HG03045 (cell line): ENCODE data around the gene FA2H.
A peak's percentile ranks its signal among the peaks of the same experiment; 100 is the strongest.
"Not testable (repeated sequence)": the region's sequence is repeated elsewhere in the genome, so short reads cannot be mapped to it uniquely, and the experiment has no call there.

Source experiments
- ATAC-seq: cut with Tn5 transposase; IDR thresholded peaks from one replicate; pipeline ENCODE4 v1.9.1; 2021; ENCODE audit warnings: mild to moderate bottlenecking, moderate library complexity; ENCODE audit not compliant: unreplicated experiment

The FA2H gene

DNA sequence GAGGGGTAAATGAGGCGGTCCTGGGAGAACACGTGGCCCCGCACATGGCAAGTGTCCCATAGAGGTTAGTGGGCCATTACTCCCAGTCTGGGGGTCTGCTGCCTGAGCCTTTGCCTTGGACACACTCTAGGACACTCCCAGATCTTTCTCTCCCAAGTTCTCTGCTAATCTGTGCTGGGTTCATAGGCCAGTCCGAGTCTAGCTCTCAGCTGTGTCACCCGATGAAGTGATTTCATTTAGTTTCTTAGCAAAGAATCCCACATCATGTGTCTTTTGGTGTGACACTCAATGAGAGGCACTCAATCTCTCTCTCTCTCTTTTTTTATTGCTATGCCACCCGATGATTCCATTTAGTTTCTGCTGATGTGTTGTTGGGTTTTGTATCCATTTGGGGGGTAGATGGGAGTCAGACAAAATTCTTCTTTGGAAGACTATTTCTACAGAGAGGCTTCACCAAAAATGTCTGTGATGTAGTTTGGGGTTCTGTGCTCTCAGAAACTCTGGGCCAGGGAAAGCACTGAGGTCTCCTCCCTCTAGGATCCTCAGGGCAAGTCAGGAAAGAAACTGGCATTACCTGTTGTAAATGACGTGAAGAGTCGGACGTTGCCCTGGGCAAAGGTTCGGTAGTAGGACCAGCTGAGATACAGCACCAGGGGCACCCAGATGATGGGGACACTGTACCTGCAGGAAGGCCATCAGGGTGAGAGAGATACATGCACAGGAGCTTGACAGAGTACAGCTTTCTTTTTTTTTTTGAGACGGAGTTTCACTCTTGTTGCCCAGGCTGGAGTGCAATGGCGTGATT lies 48.8 kb downstream of the FA2H start:
- ATAC-seq = no peak

DNA sequence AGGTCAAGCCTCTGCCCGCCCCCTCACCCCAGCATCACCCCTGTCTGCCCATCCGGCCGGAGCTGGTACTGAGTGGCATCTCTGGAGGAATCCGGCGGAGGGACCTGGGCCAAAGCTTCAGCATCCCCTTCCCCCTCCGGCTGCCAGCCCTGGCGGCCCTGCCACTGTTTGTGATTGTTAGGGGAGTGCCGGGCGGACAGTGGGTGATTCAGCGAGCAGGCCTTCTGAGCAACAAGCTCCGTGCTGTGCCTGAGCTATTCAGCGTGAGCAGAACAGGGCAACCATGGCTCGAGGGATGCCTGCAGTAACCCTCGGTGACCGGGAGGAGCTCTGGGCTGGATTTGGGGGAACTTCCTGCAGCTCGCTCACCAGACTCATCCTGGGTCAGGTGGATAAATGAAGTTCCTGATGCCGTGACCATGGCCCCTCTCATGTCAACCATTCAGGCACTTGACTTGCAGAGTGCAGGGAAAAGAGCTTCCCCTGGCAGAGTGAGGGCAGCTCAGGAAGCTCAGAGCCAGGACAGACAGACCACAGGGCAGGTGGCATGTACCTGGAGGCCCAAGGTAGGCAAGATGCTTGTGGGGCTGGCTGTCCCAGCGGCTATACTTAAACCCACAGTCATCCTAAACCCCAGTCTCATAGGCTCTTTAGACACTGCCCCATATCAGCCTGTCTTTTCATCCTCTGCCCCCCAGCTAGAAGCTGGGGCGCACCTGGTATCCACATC lies 49.6 kb downstream of the FA2H start:
- ATAC-seq = no peak

DNA sequence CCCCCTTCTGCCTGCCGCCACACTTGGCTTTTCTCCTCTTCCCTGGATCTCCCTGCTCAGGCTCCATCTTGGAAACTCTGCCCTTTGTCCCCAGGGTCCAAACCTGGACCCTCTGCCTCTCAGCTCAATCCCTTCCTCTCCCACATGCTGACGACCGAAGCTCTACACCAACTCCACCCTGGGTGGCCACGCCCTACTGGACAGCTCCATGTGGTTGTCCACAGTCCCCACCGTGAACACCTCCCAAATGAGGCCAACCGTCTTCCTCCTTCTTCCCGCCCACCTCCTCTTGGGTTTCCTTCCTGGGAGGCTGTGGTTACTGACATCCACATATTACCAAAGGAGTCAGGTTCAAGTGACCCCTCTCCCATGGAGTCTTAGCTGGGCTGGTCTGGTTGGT lies 51.4 kb downstream of the FA2H start:
- no peak for ATAC-seq

DNA sequence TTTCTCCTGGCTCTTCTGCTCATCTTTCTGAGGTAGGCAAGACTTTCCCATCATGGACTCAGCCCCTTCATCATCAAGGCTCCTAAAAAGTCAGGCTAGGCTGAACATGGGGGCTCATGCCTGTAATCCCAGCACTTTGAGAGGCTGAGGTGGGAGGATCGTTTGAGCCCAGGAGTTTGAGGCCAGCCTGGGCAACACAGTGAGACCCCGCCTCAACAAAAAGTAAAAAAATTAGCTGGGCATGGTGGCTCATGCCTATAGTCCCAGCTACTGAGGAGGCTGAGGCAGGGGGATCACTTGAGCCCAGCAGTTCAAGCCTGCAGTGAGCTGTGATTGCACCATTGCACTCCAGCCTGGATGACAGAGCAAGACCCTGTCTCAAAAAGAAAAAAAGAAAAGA lies 52.5 kb downstream of the FA2H start:
- ATAC-seq = not testable (repeated sequence)

DNA sequence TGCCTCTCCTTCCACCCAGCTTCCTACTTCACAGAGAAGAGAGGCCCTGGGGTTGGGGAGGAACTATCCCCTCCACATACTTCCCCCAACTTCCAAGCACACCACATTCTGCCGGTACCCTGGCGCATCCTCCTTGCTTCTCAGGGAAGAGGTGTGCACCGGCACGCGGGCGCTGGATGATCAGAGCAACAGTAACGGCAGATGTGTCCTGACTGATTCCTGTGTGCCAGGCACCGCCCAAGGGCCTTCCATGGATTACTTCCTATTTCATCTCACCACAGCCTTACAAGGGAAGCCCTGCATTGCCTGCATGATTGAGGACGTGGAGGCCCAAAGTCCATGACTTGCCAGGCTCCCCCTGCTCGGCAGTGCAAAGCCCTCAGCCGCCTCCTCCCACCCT lies 52.9 kb downstream of the FA2H start:
- ATAC-seq = no peak

DNA sequence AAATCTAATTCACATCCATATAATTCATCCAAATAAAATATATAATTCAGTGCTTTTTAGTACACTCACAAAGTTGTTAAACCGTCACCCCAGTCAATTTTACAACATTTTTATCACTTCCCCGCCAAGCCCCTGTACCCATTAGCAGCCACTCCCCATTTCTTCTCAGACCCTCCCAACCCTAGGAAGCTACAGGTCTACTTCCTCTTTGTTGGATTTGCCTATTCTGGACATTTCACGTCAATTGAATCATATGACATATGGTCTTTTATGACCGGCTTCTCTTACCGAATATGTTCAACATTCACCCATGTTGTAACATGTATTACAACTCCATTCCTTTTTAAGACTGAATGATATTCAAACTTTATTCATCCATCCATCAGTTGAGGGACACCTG lies 54.0 kb downstream of the FA2H start:
- ATAC-seq = no peak

DNA sequence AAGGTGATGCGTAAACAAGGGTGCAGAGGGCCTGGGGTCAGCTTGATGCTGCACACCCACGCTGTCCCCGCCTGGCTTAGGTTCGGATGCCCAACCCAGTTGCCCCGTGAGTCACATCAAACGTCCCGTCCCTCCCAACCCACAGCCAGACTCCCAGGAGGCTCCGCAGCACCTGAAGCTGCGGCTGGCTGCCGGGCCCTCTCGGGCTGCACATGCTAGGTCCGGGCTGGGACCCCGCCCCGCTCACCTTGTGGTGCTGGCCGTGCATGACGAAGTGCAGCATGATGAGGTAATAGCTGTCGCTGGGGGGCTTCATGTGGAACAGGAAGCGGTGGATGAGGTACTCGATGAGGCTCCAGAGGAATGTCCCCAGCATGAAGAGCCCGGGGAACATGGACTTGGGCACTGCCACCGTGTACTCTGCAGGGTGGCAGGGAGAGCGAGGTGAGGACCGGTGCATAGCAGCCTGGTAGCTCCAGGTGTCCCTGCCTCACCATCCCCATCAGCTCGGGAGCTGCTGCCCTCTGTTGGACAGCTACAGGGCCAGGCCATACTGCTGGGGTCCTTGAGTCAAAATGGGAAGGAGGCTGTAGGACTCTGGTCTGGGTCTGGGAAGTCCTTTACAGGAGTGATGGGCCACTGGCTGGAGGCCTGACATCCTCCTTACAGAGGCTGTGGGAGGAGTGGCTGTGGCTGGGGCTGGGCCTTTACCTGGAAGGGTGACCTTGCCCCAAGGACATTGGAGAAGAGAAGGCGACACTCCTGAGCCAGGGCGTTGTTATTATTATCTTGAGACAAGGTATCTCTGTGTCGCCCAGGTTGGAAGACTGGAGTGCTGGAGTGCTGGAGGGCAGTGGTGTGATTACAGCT lies 55.6 kb downstream of the FA2H start:
- no peak for ATAC-seq

DNA sequence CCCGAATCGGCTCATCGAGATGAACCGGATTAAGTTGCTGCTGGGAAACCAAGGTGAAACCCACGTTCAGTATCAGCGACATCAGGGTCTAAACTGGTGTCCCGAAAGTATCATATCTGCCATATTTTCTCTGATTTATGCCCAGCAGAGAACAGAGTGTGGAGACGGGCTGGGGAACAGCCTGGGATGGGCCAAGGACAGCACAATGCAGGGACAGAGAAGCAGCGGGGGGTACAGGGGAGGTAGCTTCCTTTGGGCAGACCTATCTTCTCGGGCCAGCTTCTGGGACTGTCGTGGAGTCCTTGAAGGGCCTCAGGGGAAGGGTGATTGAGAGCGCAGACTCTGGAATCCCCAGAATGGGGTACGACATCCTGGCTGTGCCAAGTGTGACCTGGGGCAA lies 56.5 kb downstream of the FA2H start:
- ATAC-seq = no peak

DNA sequence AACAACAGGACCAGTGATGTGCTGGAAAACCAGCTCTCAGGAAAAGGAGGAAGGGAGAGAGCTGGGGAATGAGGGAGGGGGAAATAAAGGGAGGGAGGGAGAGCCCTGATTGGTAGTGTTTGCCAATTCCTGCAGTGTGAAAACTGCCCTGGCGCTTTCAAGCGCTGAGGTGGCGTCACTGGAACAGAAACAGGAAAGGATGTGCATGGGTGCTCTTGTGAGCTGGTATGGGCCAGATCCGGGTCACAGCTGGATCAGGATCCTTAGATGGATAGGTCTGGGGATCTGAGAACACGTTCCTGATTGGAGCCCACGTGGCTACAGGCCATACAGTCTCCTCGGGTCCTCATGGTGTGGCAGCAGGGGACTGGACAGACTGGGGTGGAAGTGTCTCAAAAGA lies 57.3 kb downstream of the FA2H start:
- ATAC-seq = no peak

DNA sequence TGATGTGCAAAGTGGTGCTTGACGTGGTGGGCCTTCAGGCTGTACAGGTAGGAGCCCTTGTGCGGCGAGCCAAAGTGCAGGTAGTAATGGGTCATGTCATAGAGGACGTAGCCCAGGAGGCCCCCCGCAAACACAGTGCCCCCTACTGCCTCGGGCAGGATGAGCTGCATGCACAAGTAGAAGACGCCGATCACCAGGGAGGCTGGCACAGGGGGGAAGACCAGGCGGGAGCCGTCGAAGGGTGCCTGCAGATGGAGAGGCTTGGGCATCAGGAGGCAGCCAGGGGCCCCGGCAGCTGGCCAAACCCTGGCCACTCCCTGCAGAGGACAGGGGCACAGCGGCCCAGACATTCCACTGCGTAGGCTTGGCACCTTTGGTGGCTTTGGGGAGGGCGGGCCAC lies 58.3 kb downstream of the FA2H start:
- no peak for ATAC-seq

DNA sequence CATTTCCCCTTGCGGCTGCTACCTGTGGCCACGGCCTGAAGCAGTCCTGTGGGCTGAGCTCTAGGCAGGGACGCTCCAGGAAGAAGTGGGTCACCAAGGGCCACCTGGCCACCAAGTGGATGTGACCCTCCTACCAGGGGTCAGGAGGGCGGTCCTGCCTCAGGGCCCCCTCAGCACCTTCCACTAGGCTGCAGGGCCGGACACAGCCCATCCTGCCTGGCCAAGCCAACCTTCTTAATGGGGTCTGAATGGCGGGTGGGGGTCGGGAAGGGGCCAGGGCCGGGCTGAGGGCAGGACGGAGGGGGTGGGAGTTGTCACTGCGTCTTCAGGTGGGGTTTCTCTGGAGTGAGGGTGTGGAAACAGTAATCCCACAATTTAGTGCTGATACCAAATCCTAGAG lies 60.7 kb downstream of the FA2H start:
- ATAC-seq = no peak

DNA sequence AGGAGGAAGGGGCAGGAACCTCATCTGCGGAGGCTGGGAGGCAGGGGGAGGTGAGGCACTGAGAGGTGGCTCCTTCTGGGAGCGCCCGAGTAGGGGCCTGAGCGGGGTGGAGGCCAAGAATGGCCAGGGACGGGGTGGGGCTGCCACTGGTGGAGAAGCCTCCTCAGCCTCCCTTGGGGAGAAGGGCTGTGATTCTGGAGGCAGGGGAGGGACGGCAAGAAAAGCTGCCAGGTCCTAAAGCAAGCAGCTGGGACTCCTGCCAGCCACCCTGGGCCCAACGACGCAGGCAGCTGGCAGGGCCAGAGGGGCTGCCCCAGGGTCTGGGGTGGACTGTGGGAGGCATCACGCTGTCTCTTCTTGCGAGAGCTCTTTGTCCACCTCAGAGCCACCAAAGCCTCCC lies 61.3 kb downstream of the FA2H start:
- no peak for ATAC-seq

DNA sequence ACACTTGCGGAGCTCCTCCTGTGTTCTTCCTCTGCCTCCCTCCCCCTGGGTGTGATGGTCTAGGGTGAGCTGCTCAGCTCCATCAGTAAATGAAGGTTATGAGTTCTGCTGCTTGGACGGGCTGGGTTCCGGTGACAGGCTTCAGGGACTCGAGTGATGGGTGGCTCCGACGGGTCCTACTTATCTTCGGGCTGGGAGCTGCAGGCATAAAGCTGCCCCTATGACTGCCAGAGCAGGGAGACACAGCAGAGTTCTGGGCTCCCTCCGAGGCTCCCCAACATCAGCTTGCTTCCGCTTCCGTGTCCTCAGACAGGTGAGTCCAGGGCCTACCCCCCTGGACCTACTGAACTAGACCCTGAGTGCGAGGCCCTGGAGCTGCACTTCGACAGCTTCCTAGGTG lies 62.7 kb downstream of the FA2H start:
- no peak for ATAC-seq

DNA sequence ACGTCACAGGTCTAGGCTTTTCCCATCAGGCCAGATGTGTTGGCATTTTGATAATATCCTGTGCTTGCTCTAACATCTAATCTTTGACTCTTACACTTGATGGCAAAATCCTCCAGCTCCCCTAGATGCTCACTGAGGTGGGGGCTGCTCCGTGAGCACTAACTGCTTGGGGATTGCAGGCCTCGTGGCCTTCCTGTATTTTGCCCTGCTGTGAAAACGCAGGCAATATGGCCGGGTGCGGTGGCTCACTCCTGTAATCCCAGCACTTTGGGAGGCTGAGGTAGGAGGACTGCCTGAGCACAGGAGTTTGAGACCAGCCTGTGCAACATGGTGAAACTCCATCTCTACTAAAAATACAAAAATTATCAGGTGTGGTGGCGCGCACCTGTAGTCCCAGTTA lies 64.2 kb downstream of the FA2H start:
- ATAC-seq = no peak

DNA sequence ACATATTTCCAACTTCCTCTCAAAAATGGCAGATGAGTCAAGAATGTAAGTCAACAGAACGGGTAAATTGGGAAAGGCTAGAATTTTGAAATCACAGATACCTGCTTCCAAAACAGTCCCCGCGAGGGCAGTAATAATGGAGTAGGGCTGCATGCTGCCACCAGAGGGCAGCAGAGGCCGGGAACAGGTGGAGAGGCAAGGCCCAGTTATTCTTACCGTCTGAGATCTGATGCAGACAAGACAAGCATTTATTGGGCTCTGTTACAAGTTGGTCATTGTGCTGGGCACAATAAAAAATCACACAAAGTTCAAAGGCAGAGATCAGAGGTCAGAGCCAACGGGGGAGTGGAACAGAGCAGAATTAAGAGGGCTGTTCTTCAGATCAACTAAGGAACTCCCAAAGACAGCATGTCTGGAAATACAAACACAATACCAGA lies 65.2 kb downstream of the FA2H start:
- peak; percentile 83 for ATAC-seq

DNA sequence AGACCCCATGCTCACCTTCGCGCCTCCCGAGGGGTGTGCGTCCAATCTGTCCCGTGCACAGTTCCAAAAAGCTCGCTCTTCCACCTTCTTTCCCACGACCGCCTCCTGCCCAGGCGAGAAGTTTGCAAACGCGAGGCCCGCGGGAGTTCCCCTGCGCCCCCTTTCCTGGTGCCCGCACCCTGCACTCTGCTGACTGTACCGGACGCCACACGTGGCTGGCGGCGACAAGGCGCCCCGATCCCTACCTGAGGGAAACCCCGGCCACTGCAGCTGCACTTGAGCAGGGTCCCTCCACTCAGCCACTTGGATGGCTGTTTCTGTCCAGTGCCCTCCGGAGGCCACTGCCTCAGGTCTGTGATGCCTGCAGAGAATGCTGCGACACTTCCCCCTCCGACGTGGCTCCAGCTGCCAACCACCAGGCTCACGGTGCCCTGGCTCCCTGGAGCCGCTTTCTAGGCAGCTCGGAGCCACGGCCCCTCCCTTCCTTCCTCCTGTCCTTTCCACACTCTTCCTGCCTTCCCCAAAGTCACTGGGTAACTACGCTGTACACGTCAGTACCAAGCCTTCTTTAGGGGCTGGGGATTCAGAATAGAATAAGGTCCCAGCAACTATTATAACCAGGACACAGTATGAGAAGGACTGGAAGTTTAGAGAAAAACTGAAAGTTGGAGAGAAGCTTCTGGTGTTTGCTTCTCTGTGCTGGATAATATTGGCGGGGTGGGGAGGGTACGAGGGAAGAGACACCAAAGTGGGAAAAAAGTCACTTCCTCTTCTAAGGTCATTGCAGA lies 74.0 kb downstream of the FA2H start, which contains the start of gene MLKL:
Gene MLKL (minus strand): TSS at position 425 of the 788 bp plus-strand sequence. CDS start 5,105 bp downstream, outside the sequence.
- ATAC-seq = peak; percentile 41

DNA sequence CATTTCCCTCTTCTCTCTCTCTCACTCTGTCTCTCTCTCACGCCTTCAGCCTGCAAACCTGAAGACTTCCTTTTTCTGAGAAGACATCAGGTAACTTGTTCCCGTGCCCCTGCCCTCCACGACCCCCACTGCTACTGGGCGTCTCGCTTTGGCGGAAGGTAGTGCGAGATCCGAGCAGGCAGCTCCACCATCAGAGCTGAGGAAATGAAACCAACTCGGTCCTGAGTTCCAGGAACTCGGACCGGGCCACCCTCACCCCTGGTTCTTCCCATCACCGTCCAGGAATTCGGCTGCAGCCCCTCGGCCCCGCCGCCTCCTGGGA lies 74.5 kb downstream of the FA2H start:
- peak; percentile 16 for ATAC-seq

DNA sequence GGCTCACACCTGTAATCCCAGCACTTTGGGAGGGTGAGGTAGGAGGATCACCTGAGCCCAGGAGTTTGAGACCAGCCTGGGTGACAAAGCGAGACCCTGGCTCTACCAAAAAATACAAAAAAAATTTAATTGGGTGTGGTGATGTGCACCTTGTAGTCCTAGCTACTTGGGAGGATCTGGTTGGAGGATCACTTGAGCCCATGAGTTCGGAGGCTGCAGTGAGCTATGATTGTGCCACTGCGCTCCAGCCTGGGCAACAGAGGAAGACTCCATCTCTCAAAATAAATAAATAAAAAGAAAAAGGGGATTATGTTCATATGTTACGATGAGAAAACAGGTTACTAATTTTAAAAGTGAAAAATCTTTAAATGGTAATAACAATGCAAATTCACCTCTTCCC lies 75.0 kb downstream of the FA2H start:
- ATAC-seq = no peak

DNA sequence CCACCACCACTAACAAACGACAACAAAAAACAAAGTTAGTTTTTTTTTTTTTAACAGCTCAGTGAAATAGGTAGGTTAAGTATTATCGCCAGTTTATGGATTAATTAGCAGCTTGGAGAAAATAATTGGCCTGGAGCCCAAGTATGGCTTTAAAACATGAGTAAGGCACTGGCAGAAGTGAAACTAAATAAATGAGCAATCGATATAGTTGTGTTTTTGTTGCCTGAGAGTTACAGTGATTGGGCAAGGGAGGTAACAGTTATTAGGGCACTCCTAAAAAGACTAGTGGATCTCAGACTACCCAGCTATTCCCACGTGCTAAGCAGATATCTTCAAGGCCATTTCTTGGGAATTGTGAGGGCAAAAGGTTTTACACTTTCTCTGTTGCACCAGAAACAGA lies 76.4 kb downstream of the FA2H start:
- no peak for ATAC-seq
